ENCODE measurements around the gene EPHA10. TPM values are rescaled to one million over a fixed set of nuclear protein-coding genes. Genes with fewer than 3 reads are reported as not detected.
"Not testable (repeated sequence)": the region's sequence is repeated elsewhere in the genome, so short reads cannot be mapped to it uniquely, and the experiment has no call there.

The EPHA10 gene
- total RNA-seq, 1 experiment from 2014 or later: 1.0 TPM

GRCh38 chr1:37691497-37692077 is 73.3 kb downstream of the EPHA10 start:
- no peak for TF ChIP-seq CTCF (IDR thresholded peaks at IDR 0.05; ENCODE audit: unreplicated experiment)
- Mint-ChIP-seq H3K9me3 (ENCODE audit: unreplicated experiment) (no peaks in the 10 kb centered on the region), H3K27me3 (ENCODE audit: insufficient read depth, unreplicated experiment) (no peaks in the 10 kb centered on the region), H3K4me3 (ENCODE audit: unreplicated experiment) (peak overlapping the region; percentile 96), H3K36me3 (ENCODE audit: insufficient read depth, unreplicated experiment) (peaks cover 32% of the 10 kb centered on the region), H3K27ac (ENCODE audit: low read depth, unreplicated experiment) (peak overlapping the region; percentile 90), H3K4me1 (ENCODE audit: insufficient read depth, unreplicated experiment) (peaks cover 28% of the 10 kb centered on the region)
- intact Hi-C loops (cut with micrococcal nuclease): loop anchor here (1.0 to 5.0 kb wide), 5 partner anchors 41 to 214 kb away; partner anchors contain the start of gene C1orf122
- no TSS peak for BruUV-seq (replicated peaks)
- DNase-seq (ENCODE audit: unreplicated experiment): peak; percentile 63
- ChIA-PET CTCF (interaction anchor here (0.7 to 14.3 kb wide), 10 partner anchors 10 to 325 kb away, joined by 3 to 271 read pairs (median 4); partner anchors contain the start of gene GNL2), POLR2A (interaction anchor here (0.5 to 4.9 kb wide), 28 partner anchors 9 to 1912 kb away, joined by 3 to 99 read pairs (median 4); partner anchors contain the start of genes C1orf122, GNL2, MEAF6 and MRPS15)

GRCh38 chr1:37688926-37689325 is 76.0 kb downstream of the EPHA10 start:
- no peak for TF ChIP-seq CTCF (IDR thresholded peaks at IDR 0.05; ENCODE audit: unreplicated experiment)
- peaks cover 28% of the 10 kb centered on the region for H3K4me1 Mint-ChIP-seq (ENCODE audit: insufficient read depth, unreplicated experiment)
- no TSS peak for BruUV-seq (replicated peaks)
- H3K27ac Mint-ChIP-seq (ENCODE audit: low read depth, unreplicated experiment): peak overlapping the region; percentile 12
- ChIA-PET CTCF (interaction anchor here (0.5 to 14.3 kb wide), 11 partner anchors 10 to 255 kb away, joined by 3 to 271 read pairs (median 3); partner anchors contain the start of genes GNL2 and SNIP1), POLR2A (interaction anchor here (0.6 to 4.9 kb wide), 15 partner anchors 91 to 302 kb away, joined by 3 to 99 read pairs (median 4); partner anchors contain the start of genes C1orf122, GNL2, MEAF6 and MTF1)
- H3K9me3 Mint-ChIP-seq (ENCODE audit: unreplicated experiment): no peaks in the 10 kb centered on the region
- H3K36me3 Mint-ChIP-seq (ENCODE audit: insufficient read depth, unreplicated experiment): peaks cover 56% of the 10 kb centered on the region
- DNase-seq (ENCODE audit: unreplicated experiment): no peak
- peak overlapping the region; percentile 96 for H3K4me3 Mint-ChIP-seq (ENCODE audit: unreplicated experiment)
- H3K27me3 Mint-ChIP-seq (ENCODE audit: insufficient read depth, unreplicated experiment): no peaks in the 10 kb centered on the region
- intact Hi-C loops (cut with micrococcal nuclease): loop anchor here (10.0 kb wide), 1 partner anchor 984 kb away; no protein-coding TSS in a partner anchor

- not testable (repeated sequence) for H3K27me3 Mint-ChIP-seq (ENCODE audit: insufficient read depth, unreplicated experiment); DNase-seq (ENCODE audit: unreplicated experiment); H3K4me3 Mint-ChIP-seq (ENCODE audit: unreplicated experiment); H3K9me3 Mint-ChIP-seq (ENCODE audit: unreplicated experiment); BruUV-seq (replicated peaks)
- ChIA-PET POLR2A (interaction anchor here (0.7 kb wide), 1 partner anchor 145 kb away, joined by 3 read pairs; no protein-coding TSS in a partner anchor), CTCF (interaction anchor here (0.6 to 14.3 kb wide), 6 partner anchors 9 to 1171 kb away, joined by 3 to 271 read pairs (median 4); partner anchors contain the start of genes GNL2 and SNIP1)
- H3K27ac Mint-ChIP-seq (ENCODE audit: low read depth, unreplicated experiment): peak overlapping the region; percentile 12
- H3K4me1 Mint-ChIP-seq (ENCODE audit: insufficient read depth, unreplicated experiment): peaks cover 31% of the 10 kb centered on the region
- H3K36me3 Mint-ChIP-seq (ENCODE audit: insufficient read depth, unreplicated experiment): peaks cover 68% of the 10 kb centered on the region
- intact Hi-C loops (cut with micrococcal nuclease): loop anchor here (10.0 kb wide), 1 partner anchor 983 kb away; no protein-coding TSS in a partner anchor
Measured at GRCh38 chr1:37687764-37688163, 77.2 kb downstream of the EPHA10 start.

GRCh38 chr1:37685722-37686121 is 79.2 kb downstream of the EPHA10 start:
- H3K36me3 Mint-ChIP-seq (ENCODE audit: insufficient read depth, unreplicated experiment): peaks cover 84% of the 10 kb centered on the region

GRCh38 chr1:37684182-37684581 is 80.7 kb downstream of the EPHA10 start:
- not testable (repeated sequence) for BruUV-seq (replicated peaks); H3K9me3 Mint-ChIP-seq (ENCODE audit: unreplicated experiment); H3K27me3 Mint-ChIP-seq (ENCODE audit: insufficient read depth, unreplicated experiment); H3K27ac Mint-ChIP-seq (ENCODE audit: low read depth, unreplicated experiment); DNase-seq (ENCODE audit: unreplicated experiment); H3K4me3 Mint-ChIP-seq (ENCODE audit: unreplicated experiment)
- intact Hi-C loops (cut with micrococcal nuclease): loop anchor here (10.0 kb wide), 1 partner anchor 979 kb away; no protein-coding TSS in a partner anchor
- CTCF ChIA-PET: interaction anchor here (0.8 to 14.3 kb wide), 10 partner anchors 9 to 1165 kb away, joined by 3 to 271 read pairs (median 6); partner anchors contain the start of genes GNL2 and MEAF6
- peaks cover 72% of the 10 kb centered on the region for H3K36me3 Mint-ChIP-seq (ENCODE audit: insufficient read depth, unreplicated experiment)
- POLR2A ChIA-PET: interaction anchor here (0.6 to 1.1 kb wide), 2 partner anchors 123 to 167 kb away, joined by 3 to 4 read pairs; partner anchors contain the start of genes C1orf122 and YRDC
- peaks cover 21% of the 10 kb centered on the region for H3K4me1 Mint-ChIP-seq (ENCODE audit: insufficient read depth, unreplicated experiment)

More at GRCh38 chr1:37685722-37686121, 79.2 kb downstream of the EPHA10 start:
- intact Hi-C loops (cut with micrococcal nuclease): loop anchor here (10.0 kb wide), 1 partner anchor 981 kb away; no protein-coding TSS in a partner anchor
- BruUV-seq (replicated peaks): no TSS peak
- H3K4me3 Mint-ChIP-seq (ENCODE audit: unreplicated experiment): no peak overlapping the region
- H3K9me3 Mint-ChIP-seq (ENCODE audit: unreplicated experiment): no peaks in the 10 kb centered on the region
- no peak for DNase-seq (ENCODE audit: unreplicated experiment)
- ChIA-PET CTCF (interaction anchor here (1.1 to 14.3 kb wide), 2 partner anchors 83 to 207 kb away, joined by 8 to 271 read pairs; partner anchors contain the start of gene GNL2), POLR2A (interaction anchor here (0.6 kb wide), 1 partner anchor 186 kb away, joined by 3 read pairs; no protein-coding TSS in a partner anchor)
- no peak for TF ChIP-seq CTCF (IDR thresholded peaks at IDR 0.05; ENCODE audit: unreplicated experiment)
- H3K4me1 Mint-ChIP-seq (ENCODE audit: insufficient read depth, unreplicated experiment): peaks cover 25% of the 10 kb centered on the region
- no peaks in the 10 kb centered on the region for H3K27me3 Mint-ChIP-seq (ENCODE audit: insufficient read depth, unreplicated experiment)
- peak overlapping the region; percentile 59 for H3K27ac Mint-ChIP-seq (ENCODE audit: low read depth, unreplicated experiment)
